HEK293T (cell line): ENCODE measurements around the gene RTKN2.

Source experiments
- FOXA1 ChIP-seq: fragments of 450-650 bp; IDR thresholded peaks from 2 replicates; pipeline ENCODE4 v1.6.1; 2016; ENCODE audit warnings: mild to moderate bottlenecking
- PKNOX1 ChIP-seq: fragments of 450-650 bp; IDR thresholded peaks from 2 replicates; pipeline ENCODE4 v1.6.1; 2016
- SP1 ChIP-seq: fragments of 450-650 bp; IDR thresholded peaks from 2 replicates; pipeline ENCODE4 v1.6.1; 2017
- SUZ12 ChIP-seq: fragments of 450-650 bp; IDR thresholded peaks from 2 replicates; pipeline ENCODE4 v1.6.1; 2016; ENCODE audit warnings: mild to moderate bottlenecking
- TARDBP ChIP-seq: fragments of 450-650 bp; IDR thresholded peaks from 2 replicates; pipeline ENCODE4 v1.6.1; 2016
- ZNF384 ChIP-seq: fragments of 450-650 bp; IDR thresholded peaks from 2 replicates; pipeline ENCODE4 v1.6.1; 2016

- TF ChIP-seq SP1 (no peak), SUZ12 (no peak), FOXA1 (no peak), PKNOX1 (no peak), ZNF384 (no peak), TARDBP (no peak)
Measured at GRCh38 chr10:62259456-62259855, 9.2 kb downstream of the RTKN2 start.
